Measurements from ENCODE around the gene ATRNL1.

ATRNL1 gene

GRCh38 chr10:115059301-115059898 lies 33.8 kb upstream of the ATRNL1 start:
- TF ChIP-seq CTCF (IDR thresholded peaks at IDR 0.05; ENCODE audit: extremely low read depth, missing control alignments): no peak
- no peak for DNase-seq (ENCODE audit: low spot score)

- TF ChIP-seq CTCF (IDR thresholded peaks at IDR 0.05; ENCODE audit: extremely low read depth, missing control alignments): no peak
- no peak for DNase-seq (ENCODE audit: low spot score)
These were observed 29.2 kb upstream of the ATRNL1 start for GRCh38 chr10:115063701-115064658.

DNA sequence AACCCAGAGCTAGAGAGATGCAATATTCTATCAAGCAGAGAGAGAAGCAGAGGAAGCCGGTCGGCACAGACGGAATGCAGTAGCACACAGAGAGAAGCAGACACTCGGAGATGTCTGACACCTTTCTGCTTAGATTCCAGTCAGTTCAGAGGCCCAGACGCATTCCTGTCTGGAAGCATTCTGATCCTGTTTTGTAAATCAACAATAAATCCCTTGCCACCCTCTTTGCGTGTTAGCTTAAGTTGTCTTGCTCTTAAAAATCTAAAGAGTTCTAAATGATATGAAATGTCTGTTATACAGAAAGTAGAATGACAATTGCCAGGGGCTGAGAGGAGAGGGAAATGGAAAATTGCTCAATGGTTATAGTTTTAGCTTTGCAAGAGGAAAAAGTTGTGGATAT lies 27.4 kb upstream of the ATRNL1 start:
- TF ChIP-seq CTCF (IDR thresholded peaks at IDR 0.05; ENCODE audit: extremely low read depth, missing control alignments): no peak
- DNase-seq (ENCODE audit: low spot score): no peak

- DNase-seq (ENCODE audit: low spot score): no peak
- TF ChIP-seq CTCF (IDR thresholded peaks at IDR 0.05; ENCODE audit: extremely low read depth, missing control alignments): no peak
These were observed 26.6 kb upstream of the ATRNL1 start for GRCh38 chr10:115066528-115066927.

DNA sequence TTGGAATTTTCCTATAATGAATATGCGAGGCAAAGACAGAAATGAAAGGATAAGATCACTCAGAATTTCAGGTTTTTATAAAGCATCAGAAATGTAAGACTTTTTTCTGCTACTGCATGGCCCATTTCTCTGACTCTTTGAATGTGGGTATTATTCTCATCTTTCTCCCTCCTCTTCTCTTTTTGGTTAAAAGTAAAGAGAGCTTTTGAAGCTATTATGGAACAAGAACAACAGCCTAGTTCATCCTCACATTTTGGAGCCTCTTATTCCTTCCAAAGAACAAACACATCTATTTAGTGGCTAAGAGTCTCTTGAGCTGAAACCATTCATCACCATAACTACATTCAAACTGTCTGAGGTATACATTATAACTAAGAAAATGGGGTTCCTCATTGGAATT lies 19.4 kb upstream of the ATRNL1 start:
- DNase-seq (ENCODE audit: low spot score): no peak
- TF ChIP-seq CTCF (IDR thresholded peaks at IDR 0.05; ENCODE audit: extremely low read depth, missing control alignments): no peak

DNA sequence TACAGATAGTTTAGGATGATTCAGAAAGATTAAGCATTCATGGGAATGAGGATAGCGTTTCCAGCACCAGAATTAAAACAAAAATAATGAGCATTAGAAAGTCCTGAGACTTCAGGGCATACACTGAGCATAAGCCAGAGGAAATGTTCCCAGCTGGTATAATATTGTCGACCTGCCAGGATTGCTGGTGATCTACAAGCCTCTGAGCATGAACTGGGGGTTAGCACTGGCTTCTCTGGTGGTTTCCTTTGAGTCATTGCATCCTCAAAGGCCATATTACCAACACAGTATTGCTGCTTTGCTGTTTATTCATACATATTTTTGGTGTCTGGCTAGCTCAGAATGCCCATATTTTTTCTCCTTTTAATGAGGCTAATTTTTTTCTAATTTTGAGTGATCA lies 10.7 kb upstream of the ATRNL1 start:
- no peak for TF ChIP-seq CTCF (IDR thresholded peaks at IDR 0.05; ENCODE audit: extremely low read depth, missing control alignments)
- DNase-seq (ENCODE audit: low spot score): no peak

DNA sequence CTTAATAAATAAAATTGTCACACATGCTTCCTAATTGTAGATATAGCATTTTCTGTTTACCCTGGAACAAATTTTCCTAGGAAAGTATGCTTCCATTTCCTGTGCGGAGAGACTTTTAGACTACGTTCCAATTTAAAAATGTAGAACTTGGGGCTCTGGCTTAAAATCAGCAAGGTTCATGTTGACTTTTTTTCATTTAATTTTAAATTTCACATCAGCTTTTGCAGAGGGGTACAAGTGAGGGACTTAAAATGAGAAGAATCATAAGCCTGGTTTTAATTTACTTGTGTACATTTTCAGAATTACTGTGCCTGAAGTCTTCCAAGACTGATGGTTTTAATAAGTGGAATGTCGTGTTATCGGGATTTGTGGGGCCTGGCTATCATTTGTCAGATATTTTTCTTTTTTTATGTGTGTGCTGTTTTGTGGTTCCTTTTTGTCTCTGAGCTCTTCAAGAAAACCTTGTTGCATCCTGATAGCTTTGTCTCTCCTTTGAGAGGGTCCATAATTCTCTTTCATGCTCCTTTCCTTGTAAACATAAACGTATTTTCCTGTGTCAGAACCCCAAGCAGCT lies 8.8 kb upstream of the ATRNL1 start:
- no peak for DNase-seq (ENCODE audit: low spot score)
- TF ChIP-seq CTCF (IDR thresholded peaks at IDR 0.05; ENCODE audit: extremely low read depth, missing control alignments): no peak
